NCI-H1436 treated with DMSO at 0.1 percent for 48 hours (cell line): ENCODE data around the gene SSR1.

Experiments used
- DNase-seq: peaks from one replicate; lab custom pipeline; 2025; lab: John Stamatoyannopoulos, UW

SSR1 gene

DNA sequence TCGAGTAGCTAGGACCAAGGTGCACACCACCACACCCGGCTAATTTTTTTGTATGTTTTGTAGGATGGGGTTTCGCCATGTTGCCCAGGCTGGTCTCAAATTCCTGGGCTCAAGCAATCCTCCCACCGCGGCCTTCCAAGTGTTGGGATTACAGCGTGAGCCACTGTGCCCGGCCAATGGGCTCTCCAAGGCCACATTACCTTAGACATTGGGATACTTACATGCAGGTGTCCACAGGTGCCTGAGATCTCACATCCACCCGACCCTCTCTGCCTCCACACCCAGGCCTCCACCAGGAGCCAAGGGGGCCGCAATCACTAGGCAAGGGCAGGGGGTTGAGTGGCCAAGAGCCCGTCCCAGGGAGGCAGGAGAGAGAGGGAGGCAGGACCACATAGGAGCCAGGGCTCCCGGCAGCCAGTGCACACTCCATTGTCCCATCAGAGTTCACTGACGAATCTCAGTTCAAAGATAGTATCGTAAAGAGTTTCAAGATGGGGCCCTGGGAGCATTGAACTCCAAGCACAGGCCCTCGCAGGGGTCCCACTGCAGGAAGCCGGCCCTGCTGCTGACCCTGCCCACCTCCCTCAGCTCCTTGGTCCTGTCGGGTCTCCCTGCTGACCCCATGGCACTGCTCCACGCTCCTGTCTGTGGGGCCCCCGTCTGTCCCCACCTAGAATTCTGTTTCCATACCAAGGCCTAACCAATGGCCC is 55.3 kb downstream of the SSR1 start:
- no peak for DNase-seq

DNA sequence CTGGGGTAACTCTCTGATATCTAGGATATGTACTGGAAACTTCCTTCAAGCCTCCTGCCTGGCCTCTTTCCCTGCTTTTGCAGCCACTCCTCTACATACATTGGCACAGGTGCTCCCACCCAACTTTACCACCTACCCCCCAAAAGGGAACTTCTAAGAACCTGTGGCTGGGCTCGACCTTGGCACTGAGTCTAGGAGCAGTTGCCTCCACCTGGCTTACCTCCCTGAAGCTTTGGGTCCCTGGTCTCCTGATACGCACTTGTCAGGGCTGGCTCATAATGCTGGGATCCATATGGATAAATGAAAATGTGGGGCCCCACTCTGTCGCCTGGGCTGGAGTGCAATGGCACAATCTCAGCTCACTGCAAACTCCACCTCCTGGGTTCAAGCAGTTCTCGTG is 56.2 kb downstream of the SSR1 start:
- no peak for DNase-seq

DNA sequence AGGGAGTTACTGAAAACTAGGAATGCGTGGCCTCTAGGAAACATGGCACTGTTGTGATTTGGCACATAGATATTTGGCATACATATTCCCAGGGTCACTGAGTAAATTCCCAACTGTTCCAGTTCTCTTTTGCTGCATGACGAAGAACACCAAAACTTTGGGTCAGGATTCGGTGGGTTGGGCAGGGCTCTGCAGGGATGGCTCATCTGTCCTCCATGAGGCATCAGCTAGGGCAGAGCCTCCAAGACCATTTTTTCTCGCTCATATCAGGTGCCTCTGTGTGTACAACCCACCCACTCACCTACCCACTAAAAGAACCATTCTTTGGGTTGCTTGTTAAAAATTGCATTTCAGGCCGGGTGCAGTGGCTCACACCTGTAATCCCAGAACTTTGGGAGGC is 57.1 kb downstream of the SSR1 start:
- DNase-seq: no peak

DNA sequence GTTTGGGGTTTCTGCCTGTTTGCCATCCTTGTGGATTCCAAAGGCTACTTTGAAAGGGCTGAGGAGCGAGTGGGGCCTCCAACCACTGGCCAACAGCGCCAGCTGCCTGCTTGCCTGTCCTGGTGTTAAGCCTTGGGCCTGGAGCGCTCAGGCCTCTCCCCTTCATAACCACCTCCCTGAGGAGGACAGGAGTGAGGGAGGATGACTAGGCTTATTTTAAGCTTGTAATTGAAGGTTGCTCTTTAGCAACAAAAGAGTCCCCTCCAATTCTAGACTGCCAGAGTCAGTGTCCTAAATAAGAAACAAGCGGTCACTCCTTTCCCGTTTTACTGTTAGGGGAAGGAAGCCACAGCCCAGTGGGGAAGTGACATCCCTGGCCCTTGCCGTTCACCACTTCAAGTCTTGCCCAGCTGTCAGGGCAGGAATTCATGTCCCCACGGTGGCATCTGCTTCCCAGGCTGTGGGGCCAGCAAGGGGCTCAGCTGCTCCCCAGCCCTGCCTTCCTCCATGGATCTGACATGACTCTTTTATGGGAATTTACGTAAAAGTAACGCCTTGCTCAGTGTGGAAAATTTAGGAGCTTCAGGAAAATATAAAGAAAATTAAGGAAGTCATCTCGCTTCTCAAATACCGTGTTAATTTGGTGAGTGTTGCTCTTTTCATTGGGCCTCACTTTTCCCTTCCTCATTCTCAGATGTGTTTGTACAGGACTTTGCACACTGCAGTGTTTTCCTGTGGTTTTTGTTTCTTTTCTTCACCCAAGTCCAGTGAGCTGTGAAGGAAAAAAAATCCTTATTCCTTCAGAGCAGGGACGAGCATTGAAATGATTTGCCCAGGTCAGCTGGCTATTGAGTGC is 57.8 kb downstream of the SSR1 start:
- no peak for DNase-seq

DNA sequence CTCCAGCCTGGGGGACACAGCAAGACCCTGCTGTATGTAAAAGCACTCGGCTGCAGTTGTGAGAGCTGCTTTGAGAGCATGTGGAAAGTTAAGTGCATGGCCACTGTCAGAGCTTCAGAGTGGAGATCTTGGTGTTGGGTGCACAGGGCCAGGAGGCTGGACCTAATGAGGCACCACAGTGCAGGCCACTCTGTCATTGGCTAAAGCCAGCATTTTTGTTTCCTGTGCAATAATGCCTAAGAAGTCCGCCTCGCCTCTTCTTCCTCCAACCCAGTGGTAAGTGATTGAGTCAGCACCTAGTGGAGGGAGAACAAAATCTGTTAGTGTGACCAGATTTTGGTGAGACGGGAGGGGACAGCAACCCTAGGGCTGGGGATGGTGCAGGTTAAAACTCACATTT is 60.6 kb downstream of the SSR1 start:
- DNase-seq: no peak

DNA sequence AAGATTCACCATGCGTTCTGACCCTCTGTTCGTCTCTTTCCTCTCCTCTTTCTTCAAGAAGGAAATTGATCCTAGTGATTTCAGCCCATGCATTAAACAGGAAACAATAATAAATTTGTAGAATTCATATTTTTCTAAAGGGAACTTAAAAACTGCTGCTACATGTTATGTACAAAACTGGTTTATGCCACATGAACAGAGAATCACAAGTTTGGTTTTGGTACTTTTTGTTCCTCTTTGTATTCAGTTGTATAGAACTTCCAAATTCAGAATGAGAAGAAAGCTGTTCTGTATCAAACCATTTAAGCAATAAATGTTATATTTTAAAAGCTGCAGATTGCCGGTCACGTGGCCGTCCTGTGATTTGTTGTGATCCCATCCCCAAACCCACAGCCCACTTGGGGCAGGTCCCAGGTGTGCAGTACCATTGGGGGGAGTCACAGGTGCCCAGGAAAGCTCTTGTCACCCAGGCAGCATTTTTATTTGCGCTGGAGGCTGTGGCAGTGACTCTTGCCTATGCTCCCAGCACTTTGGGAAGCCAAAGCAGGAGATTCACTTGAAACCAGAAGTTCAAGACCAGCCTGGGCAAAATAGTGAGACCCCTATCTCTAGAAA is 61.2 kb downstream of the SSR1 start:
- no peak for DNase-seq

DNA sequence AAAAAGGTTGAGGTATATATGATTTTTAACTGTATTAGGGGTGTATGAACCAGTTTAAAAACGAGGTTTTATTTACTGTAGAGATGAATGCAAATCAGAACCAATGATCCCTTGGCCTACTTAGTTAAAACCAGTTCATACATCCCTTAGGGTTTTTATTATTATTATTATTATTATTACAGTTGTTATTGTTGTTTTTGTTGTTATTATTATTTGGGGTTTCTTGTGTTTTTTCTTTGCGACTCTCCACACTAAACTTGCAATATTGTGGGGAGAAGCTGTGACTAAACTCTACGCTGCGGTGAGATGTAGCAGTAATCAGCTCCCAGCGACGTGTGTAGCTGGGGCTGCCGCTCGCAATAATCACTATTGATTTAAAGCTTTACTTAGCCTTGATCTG is 62.2 kb downstream of the SSR1 start:
- DNase-seq: no peak

DNA sequence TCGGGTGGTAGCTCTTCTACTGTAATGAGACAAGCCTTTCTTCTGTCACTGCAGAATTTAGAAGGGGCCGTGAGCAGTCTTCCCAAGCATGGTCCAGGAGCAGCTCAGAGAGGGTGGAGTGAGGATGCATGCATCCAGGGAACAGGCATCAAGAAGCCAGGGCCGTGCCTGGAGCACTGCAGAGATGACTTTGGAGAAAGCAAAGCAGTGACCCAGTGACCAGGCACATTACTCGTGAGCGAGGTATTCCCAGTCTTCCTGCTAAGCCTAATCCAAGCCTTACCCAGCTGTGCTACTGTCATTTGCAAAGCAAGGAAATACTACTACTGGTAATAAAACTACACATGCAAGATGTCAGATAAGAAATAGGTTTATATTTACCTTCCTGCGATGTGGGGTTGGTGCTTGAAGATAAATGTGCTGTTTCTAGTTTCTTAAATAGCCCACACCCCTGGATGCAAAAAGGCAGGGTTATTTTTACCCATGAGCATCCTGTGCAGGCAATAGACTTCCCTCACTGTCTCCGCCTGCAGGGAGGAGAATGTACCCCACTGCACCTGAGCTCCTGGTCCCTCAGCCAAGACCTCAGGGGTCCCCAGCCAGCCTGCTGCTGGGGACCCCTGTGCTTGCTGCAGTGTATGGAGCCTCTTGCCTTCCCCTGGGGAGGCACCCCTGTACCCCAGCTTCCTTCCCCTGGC is 62.9 kb downstream of the SSR1 start:
- DNase-seq: no peak

DNA sequence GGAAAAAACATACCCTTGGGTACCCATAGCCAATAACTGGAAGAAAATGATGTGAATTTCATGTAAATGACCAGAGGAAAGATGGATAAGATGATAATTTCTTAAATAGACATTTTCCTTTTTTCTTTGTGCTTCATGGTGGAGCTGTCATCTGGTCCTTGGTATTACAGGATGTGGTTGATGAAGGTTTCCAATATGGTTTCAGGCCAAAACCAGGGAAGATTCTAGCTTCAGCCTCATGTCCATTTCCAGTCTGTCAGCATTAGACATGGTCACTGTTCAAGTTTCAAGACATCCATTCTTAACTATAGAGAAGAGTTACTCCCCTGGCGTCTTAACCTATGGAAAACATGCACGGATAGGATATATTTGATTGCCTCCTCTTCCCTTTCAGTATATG is 63.6 kb downstream of the SSR1 start:
- DNase-seq: no peak

DNA sequence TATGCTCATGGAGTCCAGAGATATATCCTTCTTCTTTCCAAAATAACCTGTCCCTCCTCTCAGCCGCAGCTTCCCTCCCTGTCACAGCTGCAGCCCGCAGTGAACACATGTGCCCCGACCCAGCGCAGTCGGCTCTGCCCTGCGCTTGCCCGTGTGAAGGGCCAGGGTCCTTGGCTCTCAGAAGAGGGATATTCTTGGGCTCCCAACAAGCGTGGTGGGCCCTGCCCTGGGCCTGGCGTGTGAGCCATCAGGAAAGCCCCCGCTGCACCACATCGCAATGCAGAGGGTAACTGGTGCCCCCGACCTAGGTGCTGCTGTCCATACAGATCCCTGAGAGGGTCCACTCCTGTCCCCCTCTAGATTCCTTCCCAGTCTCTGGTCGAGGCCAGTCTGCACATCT is 65.2 kb downstream of the SSR1 start:
- DNase-seq: no peak

DNA sequence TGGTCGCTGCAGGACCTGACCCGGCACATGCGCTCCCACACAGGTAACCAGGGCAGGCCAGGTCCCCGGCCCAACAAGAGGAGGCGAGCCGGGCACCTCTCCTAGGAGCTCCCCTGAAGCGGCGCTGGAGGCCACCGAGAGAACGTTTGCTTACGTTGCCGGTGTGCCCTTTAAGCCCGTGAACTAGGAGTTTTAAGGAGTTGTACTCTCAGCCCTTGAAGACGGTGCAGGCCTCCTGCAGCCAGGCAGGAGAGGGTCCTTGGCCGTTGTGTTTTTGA is 65.9 kb downstream of the SSR1 start:
- no peak for DNase-seq

DNA sequence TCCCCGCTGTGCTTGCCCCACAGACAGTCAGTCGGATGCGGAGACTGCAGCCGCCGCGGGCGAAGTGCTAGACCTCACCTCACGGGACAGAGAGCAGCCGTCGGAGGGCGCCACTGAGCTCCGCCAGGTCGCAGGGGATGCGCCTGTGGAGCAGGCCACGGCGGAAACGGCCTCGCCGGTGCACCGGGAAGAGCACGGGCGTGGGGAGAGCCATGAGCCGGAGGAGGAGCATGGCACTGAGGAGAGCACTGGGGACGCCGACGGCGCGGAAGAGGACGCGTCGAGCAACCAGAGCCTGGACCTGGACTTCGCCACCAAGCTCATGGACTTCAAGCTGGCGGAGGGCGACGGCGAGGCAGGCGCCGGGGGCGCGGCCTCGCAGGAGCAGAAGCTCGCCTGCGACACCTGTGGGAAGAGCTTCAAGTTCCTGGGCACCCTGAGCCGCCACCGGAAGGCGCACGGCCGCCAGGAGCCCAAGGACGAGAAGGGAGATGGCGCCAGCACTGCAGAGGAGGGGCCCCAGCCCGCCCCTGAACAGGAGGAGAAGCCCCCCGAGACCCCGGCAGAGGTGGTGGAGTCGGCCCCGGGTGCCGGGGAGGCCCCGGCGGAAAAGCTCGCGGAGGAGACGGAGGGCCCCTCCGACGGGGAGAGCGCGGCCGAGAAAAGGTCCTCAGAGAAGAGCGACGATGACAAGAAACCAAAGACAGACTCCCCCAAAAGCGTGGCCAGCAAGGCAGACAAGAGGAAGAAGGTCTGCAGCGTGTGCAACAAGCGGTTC is 66.4 kb downstream of the SSR1 start:
- no peak for DNase-seq

DNA sequence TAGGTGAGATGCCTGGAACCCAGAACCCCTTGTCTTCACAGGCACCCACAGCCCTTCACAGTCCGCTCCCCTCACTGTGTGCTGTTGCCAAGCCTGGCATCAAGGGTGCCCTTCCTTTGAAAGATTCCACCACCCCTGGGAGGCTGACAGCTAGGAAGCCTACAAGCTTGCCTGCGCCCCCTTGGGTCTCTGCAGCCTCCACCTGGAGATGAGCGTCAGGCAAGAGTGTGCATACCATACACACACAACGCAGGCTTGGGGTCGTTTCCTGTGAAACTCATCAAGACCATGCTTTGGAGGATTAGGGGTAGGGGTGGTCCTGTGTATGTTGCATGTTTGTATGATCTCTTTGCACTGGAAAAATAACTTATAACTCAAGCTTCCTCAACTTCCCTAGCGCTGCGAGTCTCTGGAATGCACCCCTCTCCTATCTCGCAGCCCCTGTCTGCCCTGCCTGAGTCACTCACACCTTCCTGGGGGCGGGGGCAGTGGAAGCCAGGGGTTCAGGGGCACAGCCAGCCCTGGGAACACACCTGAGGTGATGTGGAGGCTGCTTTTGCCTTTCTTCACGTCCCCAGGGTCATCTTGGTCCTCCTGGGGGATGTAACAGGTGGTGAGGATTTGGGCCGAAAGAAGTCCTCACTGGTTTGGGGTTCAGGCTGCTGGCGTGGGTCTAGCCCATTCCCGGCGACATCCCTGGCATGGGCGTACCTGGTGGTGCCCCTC is 67.2 kb downstream of the SSR1 start:
- DNase-seq: no peak

DNA sequence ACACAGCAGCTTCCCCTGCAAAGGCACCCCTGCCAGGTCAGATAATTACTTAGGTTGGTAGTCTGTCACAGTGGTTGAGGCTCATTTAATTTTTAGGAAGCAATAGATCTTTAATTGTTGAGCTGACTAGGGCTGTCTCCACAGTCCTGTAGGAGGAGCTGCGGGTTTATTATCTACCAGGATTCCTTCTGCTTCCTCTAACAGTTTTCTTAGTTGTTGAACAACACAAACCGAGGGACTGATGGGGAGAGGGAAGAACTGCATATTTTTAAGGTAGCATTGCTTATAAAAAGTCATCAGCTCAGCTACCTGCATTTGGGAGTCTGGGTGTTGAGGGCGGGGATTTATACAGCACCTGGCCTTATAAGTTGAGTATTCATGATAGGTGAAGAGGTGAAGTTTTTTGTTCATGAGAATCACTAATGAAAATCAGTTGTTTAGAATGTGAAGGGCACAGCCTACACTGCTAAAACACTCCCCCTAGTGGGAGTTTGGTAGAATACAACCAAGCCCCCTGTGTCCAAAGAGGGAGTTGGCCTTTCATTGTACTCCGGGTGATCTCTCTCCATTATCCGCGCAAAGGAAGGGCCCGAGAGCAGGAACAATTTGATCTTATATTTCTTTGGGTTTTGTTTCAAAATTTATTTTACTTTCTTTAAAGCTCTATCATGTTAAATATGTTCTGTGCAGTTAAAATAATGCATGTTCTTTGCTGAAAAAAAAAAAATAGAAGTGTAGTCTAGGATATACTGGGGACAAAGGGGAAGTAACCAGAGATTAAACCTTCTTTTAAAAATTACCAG is 69.6 kb downstream of the SSR1 start:
- DNase-seq: no peak

DNA sequence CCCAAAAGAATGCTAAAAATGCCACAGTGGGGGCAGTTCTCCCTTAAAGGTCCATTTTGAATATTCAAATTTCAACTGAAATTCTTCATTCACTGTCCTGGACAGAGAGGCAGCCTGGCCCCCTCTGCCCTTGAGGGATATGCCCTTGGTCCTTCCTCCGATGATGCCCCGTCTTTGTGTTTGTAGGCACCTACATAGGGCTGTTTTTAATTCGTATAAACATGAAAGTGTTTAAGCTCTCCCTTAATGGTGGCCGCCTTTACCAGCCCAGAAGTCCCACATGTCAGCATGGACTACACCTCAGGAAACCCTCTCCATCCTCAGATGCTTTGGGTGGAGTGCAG is 70.2 kb downstream of the SSR1 start:
- no peak for DNase-seq

DNA sequence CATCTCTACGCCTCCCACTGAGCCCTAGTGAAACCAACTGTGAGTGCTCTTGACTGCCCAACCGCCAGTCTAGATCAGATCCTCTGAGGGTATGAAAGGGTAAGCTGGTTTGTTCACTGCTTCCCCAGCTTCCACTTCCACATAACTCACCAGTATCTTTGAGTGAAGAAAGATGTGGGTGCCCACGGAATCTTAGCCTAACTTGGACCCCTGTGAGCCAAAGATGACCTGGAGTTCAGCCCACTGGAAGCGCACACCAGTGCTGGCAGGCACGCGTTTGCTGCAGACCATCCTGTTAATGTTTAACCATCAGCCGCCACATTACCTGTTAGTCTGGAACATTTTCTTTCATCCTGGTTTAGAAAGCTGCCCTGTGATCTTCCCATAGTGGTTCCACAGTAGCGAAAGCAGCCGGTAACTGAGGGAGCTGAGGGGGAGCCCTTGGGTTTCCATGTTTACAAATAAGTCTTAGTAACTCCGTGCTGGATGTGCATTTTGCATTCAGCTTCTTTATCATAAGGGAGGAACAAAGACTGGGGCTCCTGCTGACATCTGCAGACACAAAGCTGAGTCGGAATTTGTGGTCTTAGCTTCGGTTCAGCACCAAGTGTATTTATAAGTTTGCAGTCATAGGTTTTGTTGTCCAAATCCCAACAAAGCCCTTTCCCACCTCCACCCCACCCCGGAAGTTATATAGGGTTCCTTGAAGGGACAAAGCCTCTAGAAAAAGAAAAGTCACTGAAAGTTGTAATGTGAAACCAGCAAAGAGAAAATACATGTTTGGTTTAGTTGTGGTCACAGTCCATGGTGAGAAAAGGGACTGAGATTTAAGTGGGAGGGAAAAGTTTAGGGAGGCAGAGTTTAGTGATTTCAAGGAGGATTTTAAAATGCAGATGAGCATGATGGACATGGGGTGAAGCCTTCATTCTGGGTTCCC is 71.0 kb downstream of the SSR1 start:
- no peak for DNase-seq

DNA sequence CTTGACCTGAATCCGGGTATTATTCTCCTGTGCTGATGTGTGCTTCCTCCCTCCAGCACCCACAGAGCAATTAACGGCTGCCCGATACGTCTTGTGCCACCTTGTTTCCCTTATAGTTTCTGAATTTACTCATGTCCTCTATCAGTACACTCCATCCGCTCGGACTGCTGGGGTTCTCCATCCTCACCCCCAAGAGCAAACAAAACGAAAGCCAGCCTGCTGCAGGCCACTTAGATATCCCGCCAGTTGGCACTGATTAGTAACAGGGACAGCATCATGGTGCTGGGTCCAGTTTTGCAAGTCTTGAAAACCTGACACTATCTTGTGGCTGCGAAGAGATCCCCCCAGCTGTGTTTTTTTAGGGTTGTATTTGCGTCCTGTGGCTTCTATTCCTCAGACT is 71.8 kb downstream of the SSR1 start:
- no peak for DNase-seq

DNA sequence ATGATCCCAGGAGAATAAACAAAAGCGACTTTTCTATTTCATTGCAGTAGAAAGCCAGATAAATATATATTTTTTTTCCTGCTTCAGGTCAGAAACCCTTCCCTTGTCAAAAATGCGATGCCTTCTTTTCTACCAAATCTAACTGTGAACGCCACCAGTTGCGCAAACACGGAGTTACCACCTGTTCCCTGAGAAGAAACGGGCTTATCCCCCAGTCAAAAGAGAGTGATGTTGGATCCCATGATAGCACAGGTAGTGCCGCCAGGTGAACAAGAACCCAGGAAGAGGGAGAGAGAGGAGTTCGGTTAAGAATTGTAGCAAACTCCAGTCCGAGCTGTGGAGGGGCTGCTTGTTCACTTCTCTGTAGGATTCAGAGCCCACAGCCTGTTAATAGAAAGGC is 72.6 kb downstream of the SSR1 start:
- no peak for DNase-seq

DNA sequence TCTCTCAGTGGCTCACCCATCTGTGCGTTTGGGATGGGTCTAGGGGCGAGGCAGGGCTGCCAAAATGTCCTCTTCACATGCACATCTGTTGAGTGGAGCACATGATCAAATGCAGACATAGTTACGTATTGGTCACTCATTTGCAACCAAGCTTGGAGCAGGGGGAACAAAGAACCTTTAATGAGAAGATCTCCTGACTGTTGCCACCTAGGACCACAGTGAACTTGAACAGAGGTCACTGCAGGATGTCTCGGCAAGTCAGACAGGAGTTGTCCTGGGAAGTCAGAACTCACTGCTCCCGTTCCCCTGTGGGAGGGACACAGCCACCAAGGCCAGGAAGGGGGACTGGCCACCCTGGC is 73.4 kb downstream of the SSR1 start:
- no peak for DNase-seq
